SJSA1 (cell line): ENCODE measurements around the gene ATAT1. TPM values are rescaled to one million over a fixed set of nuclear protein-coding genes. Genes with fewer than 3 reads are reported as not detected.
A peak's percentile ranks its signal among the peaks of the same experiment; 100 is the strongest.
"Not testable (repeated sequence)": the region's sequence is repeated elsewhere in the genome, so short reads cannot be mapped to it uniquely, and the experiment has no call there.

Experiments
- DNase-seq, 2 experiments: peaks; one replicate each; pipeline ENCODE4 v3.0.0-alpha.2; 2015 to 2020; ENCODE audit warnings: low spot score in 2 of 2, low read depth in 1 of 2
- H3K27ac ChIP-seq: fragments of 250-450 bp; sonication (Bioruptor Pico); 2 replicates; pipeline ENCODE4 v1.5.1; 2020; ENCODE audit warnings: mild to moderate bottlenecking, moderate library complexity
- H3K27me3 ChIP-seq: fragments of 250-450 bp; sonication (Bioruptor Pico); replicated peaks from 2 replicates; pipeline ENCODE4 v1.5.1; 2020; ENCODE audit warnings: mild to moderate bottlenecking, moderate library complexity
- H3K36me3 ChIP-seq: fragments of 250-450 bp; sonication (Bioruptor Pico); 2 replicates; pipeline ENCODE4 v1.5.1; 2020; ENCODE audit warnings: mild to moderate bottlenecking
- H3K4me1 ChIP-seq: fragments of 250-450 bp; sonication (Bioruptor Pico); replicated peaks from 2 replicates; pipeline ENCODE4 v1.6.1; 2021; ENCODE audit warnings: mild to moderate bottlenecking
- H3K4me3 ChIP-seq: fragments of 250-450 bp; sonication (Bioruptor Pico); 2 replicates; pipeline ENCODE4 v1.5.1; 2020; ENCODE audit warnings: mild to moderate bottlenecking
- H3K9me3 ChIP-seq: fragments of 250-450 bp; sonication (Bioruptor Pico); replicated peaks from 2 replicates; pipeline ENCODE4 v1.5.1; 2020; ENCODE audit warnings: mild to moderate bottlenecking
- total RNA-seq: library from RNA; depleted of rRNA; stranded (reverse); fragments of >200 nt; shearing (Covaris generic); gene quantifications from 2 replicates; pipeline ENCODE4 v1.2.3, GENCODE V29; 2014

ATAT1 gene
- total RNA-seq, 1 experiment from 2014 or later = 3.4 TPM

- H3K27ac ChIP-seq = no peak overlapping the region
- peaks cover 36% of the 10 kb centered on the region for H3K36me3 ChIP-seq
- H3K9me3 ChIP-seq = no peaks in the 10 kb centered on the region
- peak overlapping the region; percentile 83 for H3K4me3 ChIP-seq
- H3K27me3 ChIP-seq = no peaks in the 10 kb centered on the region
- DNase-seq = peak; percentile 64 to 78
- H3K4me1 ChIP-seq = peaks cover 11% of the 10 kb centered on the region
Measured at GRCh38 chr6:30647242-30648116, 20.8 kb downstream of the ATAT1 start.

GRCh38 chr6:30651143-30651542 is 24.5 kb downstream of the ATAT1 start:
- Histone ChIP-seq H3K4me1 (peaks cover 11% of the 10 kb centered on the region), H3K9me3 (no peaks in the 10 kb centered on the region), H3K27ac (no peak overlapping the region), H3K4me3 (no peak overlapping the region), H3K36me3 (peaks cover 62% of the 10 kb centered on the region), H3K27me3 (no peaks in the 10 kb centered on the region)
- no peak for DNase-seq

GRCh38 chr6:30654798-30655742 is 28.4 kb downstream of the ATAT1 start:
- peaks cover 89% of the 10 kb centered on the region for H3K36me3 ChIP-seq
- no peak overlapping the region for H3K4me3 ChIP-seq
- no peak for DNase-seq
- H3K27me3 ChIP-seq = no peaks in the 10 kb centered on the region
- no peaks in the 10 kb centered on the region for H3K4me1 ChIP-seq
- H3K9me3 ChIP-seq = no peaks in the 10 kb centered on the region
- no peak overlapping the region for H3K27ac ChIP-seq

GRCh38 chr6:30655743-30656094 is 29.0 kb downstream of the ATAT1 start:
- no peaks in the 10 kb centered on the region for H3K4me1 ChIP-seq
- H3K27me3 ChIP-seq = no peaks in the 10 kb centered on the region
- no peak for DNase-seq
- H3K27ac ChIP-seq = no peak overlapping the region
- no peaks in the 10 kb centered on the region for H3K9me3 ChIP-seq
- no peak overlapping the region for H3K4me3 ChIP-seq
- H3K36me3 ChIP-seq = peaks cover 96% of the 10 kb centered on the region

- H3K27ac ChIP-seq = no peak overlapping the region
- no peaks in the 10 kb centered on the region for H3K4me1 ChIP-seq
- DNase-seq = no peak
- H3K27me3 ChIP-seq = no peaks in the 10 kb centered on the region
- no peaks in the 10 kb centered on the region for H3K9me3 ChIP-seq
- H3K4me3 ChIP-seq = no peak overlapping the region
- peaks cover 96% of the 10 kb centered on the region for H3K36me3 ChIP-seq
Measured at GRCh38 chr6:30656513-30656912, 29.8 kb downstream of the ATAT1 start.

GRCh38 chr6:30657454-30657853 is 30.8 kb downstream of the ATAT1 start:
- H3K27ac ChIP-seq = no peak overlapping the region
- no peak overlapping the region for H3K4me3 ChIP-seq
- DNase-seq = no peak
- no peaks in the 10 kb centered on the region for H3K27me3 ChIP-seq
- peaks cover 96% of the 10 kb centered on the region for H3K36me3 ChIP-seq
- no peaks in the 10 kb centered on the region for H3K9me3 ChIP-seq
- no peaks in the 10 kb centered on the region for H3K4me1 ChIP-seq

- H3K36me3 ChIP-seq = peaks cover 96% of the 10 kb centered on the region
- not testable (repeated sequence) for H3K27ac ChIP-seq, H3K27me3 ChIP-seq, H3K9me3 ChIP-seq, H3K4me3 ChIP-seq, H3K4me1 ChIP-seq, DNase-seq
Measured at GRCh38 chr6:30657922-30658321, 31.2 kb downstream of the ATAT1 start.

- Histone ChIP-seq H3K27ac (no peak overlapping the region), H3K4me3 (no peak overlapping the region), H3K4me1 (no peaks in the 10 kb centered on the region), H3K36me3 (peaks cover 92% of the 10 kb centered on the region), H3K27me3 (no peaks in the 10 kb centered on the region), H3K9me3 (no peaks in the 10 kb centered on the region)
- no peak for DNase-seq
Measured at GRCh38 chr6:30664994-30665767, 38.5 kb downstream of the ATAT1 start.

- not testable (repeated sequence) for H3K4me1 ChIP-seq, H3K27ac ChIP-seq, H3K9me3 ChIP-seq, H3K27me3 ChIP-seq, H3K4me3 ChIP-seq, DNase-seq
- peaks cover 92% of the 10 kb centered on the region for H3K36me3 ChIP-seq
Measured at GRCh38 chr6:30666300-30666699, 39.6 kb downstream of the ATAT1 start.

GRCh38 chr6:30670760-30671527 is 44.3 kb downstream of the ATAT1 start:
- H3K4me3 ChIP-seq = no peak overlapping the region
- DNase-seq = no peak
- H3K27me3 ChIP-seq = no peaks in the 10 kb centered on the region
- H3K27ac ChIP-seq = no peak overlapping the region
- no peaks in the 10 kb centered on the region for H3K9me3 ChIP-seq
- peaks cover 54% of the 10 kb centered on the region for H3K36me3 ChIP-seq
- H3K4me1 ChIP-seq = peaks cover 7% of the 10 kb centered on the region

- no peak within 1 kb of the TSS for H3K27ac ChIP-seq
- peak within 1 kb of the TSS; percentile 72 for H3K4me3 ChIP-seq
- H3K36me3 ChIP-seq = peaks cover 55% of the 10 kb centered on the region
- H3K4me1 ChIP-seq = peaks cover 7% of the 10 kb centered on the region
- no peaks in the 10 kb centered on the region for H3K9me3 ChIP-seq
- H3K27me3 ChIP-seq = no peaks in the 10 kb centered on the region
- DNase-seq = peak; percentile 95 to 97
Measured at GRCh38 chr6:30672445-30673253, 46.0 kb downstream of the ATAT1 start, which contains the start of gene DHX16. Gene DHX16 (minus strand): TSS chr6:30673006. CDS start chr6:30672841, 165 bp downstream.

GRCh38 chr6:30676660-30677285 is 50.1 kb downstream of the ATAT1 start:
- Histone ChIP-seq H3K27ac (no peak overlapping the region), H3K4me1 (peaks cover 30% of the 10 kb centered on the region), H3K27me3 (no peaks in the 10 kb centered on the region), H3K4me3 (no peak overlapping the region), H3K9me3 (no peaks in the 10 kb centered on the region), H3K36me3 (peaks cover 58% of the 10 kb centered on the region)
- no peak for DNase-seq
